Liver (tissue), 9 donors: ENCODE results near the gene ZNF232. TPM values are rescaled to one million over a fixed set of nuclear protein-coding genes. Genes with fewer than 3 reads are reported as not detected.
"Not testable (repeated sequence)": the region's sequence is repeated elsewhere in the genome, so short reads cannot be mapped to it uniquely, and the experiment has no call there.

Experiments used
- DNase-seq: peaks from one replicate; pipeline ENCODE4 v3.0.0-alpha.2; 2017; ENCODE audit warnings: low spot score
- H3K27ac ChIP-seq, 2 donors: one replicate each; pipeline ENCODE4 v1.7.0; 2013; ENCODE audit warnings: inconsistent platforms in 2 of 2, low read length in 2 of 2, control low read depth in 1 of 2, low read depth in 1 of 2, mild to moderate bottlenecking in 1 of 2
- H3K27me3 ChIP-seq, 4 donors: one replicate each; pipeline versions ENCODE4 v1.6.1 to v1.7.0; 2013; ENCODE audit warnings: low read length in 3 of 4, inconsistent platforms in 1 of 4, mild to moderate bottlenecking in 1 of 4, moderate library complexity in 1 of 4; ENCODE audit not compliant: control insufficient read depth in 4 of 4, insufficient read depth in 4 of 4
- H3K36me3 ChIP-seq, 4 donors: one replicate each; pipeline versions ENCODE4 v1.6.1 to v1.7.0; 2013; ENCODE audit warnings: low read length in 3 of 4, mild to moderate bottlenecking in 3 of 4, low read depth in 1 of 4, moderate library complexity in 1 of 4; ENCODE audit not compliant: control insufficient read depth in 4 of 4, insufficient read depth in 3 of 4
- H3K4me1 ChIP-seq, 4 donors: one replicate each; pipeline versions ENCODE4 v1.6.1 to v1.7.0; 2013; ENCODE audit warnings: low read length in 3 of 4, mild to moderate bottlenecking in 3 of 4, moderate library complexity in 1 of 4; ENCODE audit not compliant: control insufficient read depth in 4 of 4, insufficient read depth in 4 of 4
- H3K4me3 ChIP-seq, 3 donors: one replicate each; pipeline versions ENCODE4 v1.6.1 to v1.7.0; 2013; ENCODE audit warnings: low read length in 3 of 3, control low read depth in 1 of 3, low read depth in 1 of 3, mild to moderate bottlenecking in 1 of 3
- H3K9ac ChIP-seq, 2 donors: one replicate each; pipeline ENCODE4 v1.7.0; 2013; ENCODE audit warnings: low read length in 2 of 2, mild to moderate bottlenecking in 2 of 2, moderate library complexity in 2 of 2, control low read depth in 1 of 2, low read depth in 1 of 2
- H3K9me3 ChIP-seq, 4 donors: one replicate each; pipeline versions ENCODE4 v1.6.1 to v1.7.0; 2013; ENCODE audit warnings: low read length in 3 of 4; ENCODE audit not compliant: control insufficient read depth in 4 of 4
- CTCF ChIP-seq: fragments of 150-350 bp; IDR thresholded peaks from 2 replicates; pipeline ENCODE4 v1.5.1; 2017; ENCODE audit warnings: improper control_type of control experiment, low read depth, low read length; ENCODE audit not compliant: missing input control
- EGR1 ChIP-seq, 2 donors: IDR thresholded peaks; 2 replicates each; pipeline ENCODE4 v1.6.1; 2016 to 2018; ENCODE audit warnings: antibody characterized with exemption in 2 of 2, low read depth in 2 of 2
- GABPA ChIP-seq, 2 donors: IDR thresholded peaks in 1 of 2; conservative IDR thresholded peaks in 1 of 2; 2 replicates each; pipeline ENCODE4 v1.6.1; 2016; ENCODE audit warnings: antibody characterized with exemption in 2 of 2, mild to moderate bottlenecking in 1 of 2, moderate library complexity in 1 of 2
- HNF4G ChIP-seq: IDR thresholded peaks from 2 replicates; pipeline ENCODE4 v1.6.1; 2016; ENCODE audit warnings: antibody characterized with exemption
- RAD21 ChIP-seq, 2 donors: IDR thresholded peaks; 2 replicates each; pipeline ENCODE4 v1.6.1; 2016; ENCODE audit warnings: antibody characterized with exemption in 2 of 2, mild to moderate bottlenecking in 2 of 2
- REST ChIP-seq: IDR thresholded peaks from 2 replicates; pipeline ENCODE4 v1.6.1; 2016; ENCODE audit warnings: antibody characterized with exemption, mild to moderate bottlenecking
- RXRA ChIP-seq, 2 donors: IDR thresholded peaks; 2 replicates each; pipeline ENCODE4 v1.6.1; 2017 to 2018; ENCODE audit warnings: antibody characterized with exemption in 2 of 2, mild to moderate bottlenecking in 1 of 2
- TAF1 ChIP-seq: conservative IDR thresholded peaks from 2 replicates; pipeline ENCODE4 v1.6.1; 2016; ENCODE audit warnings: antibody characterized with exemption, mild to moderate bottlenecking
- ZBTB33 ChIP-seq: IDR thresholded peaks from 2 replicates; pipeline ENCODE4 v1.6.1; 2016; ENCODE audit warnings: antibody characterized with exemption
- WGBS: extraction: QIAGEN DNeasy Blood & Tissue Kit; methylation state at CpG from one replicate; pipeline ENCODE4 v1.1.7; 2013; 5-methylcytosine and 5-hydroxymethylcytosine counted together
- polyA plus RNA-seq, 2 donors: library from polyadenylated mRNA; stranded (reverse) in 1 of 2; unstranded in 1 of 2; fragments of 200-250 nt in 1 of 2; fragments of >200 nt in 1 of 2; fragmentation: Nextera tagmentation in 1 of 2; extraction: Ambion mirVana in 1 of 2; gene quantifications; one replicate each; pipeline versions ENCODE4 v1.2.1 to v1.2.3, GENCODE V29; 2013 to 2015
- total RNA-seq, 2 donors: library from RNA; depleted of rRNA; stranded (reverse); fragments of >200 nt; gene quantifications; one replicate each; pipeline ENCODE4 v1.2.3, GENCODE V29; 2014
- donor health status: healthy.
- donor health status: healthy.
- donor health status: healthy.
- donor health status: healthy.
- donor health status: healthy.

Gene ZNF232
- total and polyA plus RNA-seq, 4 donors = 2.5 to 4.0 (median 3.0) TPM

GRCh38 chr17:5135726-5136579 is 24.3 kb upstream of the ZNF232 start:
- 93% methylated on average over 14 of the region's 14 CpGs for WGBS

GRCh38 chr17:5135131-5135712 is 23.5 kb upstream of the ZNF232 start:
- H3K27me3 ChIP-seq, DNase-seq: not testable (repeated sequence)
- WGBS = 87% methylated on average over 8 of the region's 8 CpGs

More at GRCh38 chr17:5135726-5136579, 24.3 kb upstream of the ZNF232 start:
- Histone ChIP-seq H3K9me3 (no peaks in the 10 kb centered on the region), H3K27ac (no peak overlapping the region), H3K36me3 (no peaks in the 10 kb centered on the region), H3K27me3 (no peaks in the 10 kb centered on the region), H3K9ac (no peak overlapping the region), H3K4me3 (no peak overlapping the region), H3K4me1 (no peaks in the 10 kb centered on the region)
- no peak for TF ChIP-seq RXRA (IDR thresholded peaks at IDR 0.05)
- no peak for DNase-seq

GRCh38 chr17:5134571-5134970 is 22.9 kb upstream of the ZNF232 start:
- not testable (repeated sequence) for H3K36me3 ChIP-seq, DNase-seq, H3K9ac ChIP-seq, H3K9me3 ChIP-seq, H3K27me3 ChIP-seq, H3K4me1 ChIP-seq, H3K4me3 ChIP-seq, H3K27ac ChIP-seq
- 88% methylated on average over 11 of the region's 11 CpGs for WGBS

More at GRCh38 chr17:5135131-5135712, 23.5 kb upstream of the ZNF232 start:
- not testable (repeated sequence) for H3K27ac ChIP-seq, H3K4me3 ChIP-seq, H3K36me3 ChIP-seq, H3K9me3 ChIP-seq, H3K4me1 ChIP-seq, H3K9ac ChIP-seq

GRCh38 chr17:5133961-5134360 is 22.3 kb upstream of the ZNF232 start:
- not testable (repeated sequence) for H3K9ac ChIP-seq, H3K27ac ChIP-seq, H3K4me1 ChIP-seq, H3K9me3 ChIP-seq, H3K27me3 ChIP-seq, DNase-seq, H3K36me3 ChIP-seq, H3K4me3 ChIP-seq
- 88% methylated on average over 8 of the region's 8 CpGs for WGBS

- no peaks in the 10 kb centered on the region for H3K27me3 ChIP-seq
- 76% methylated on average over 8 of the region's 8 CpGs for WGBS
- no peaks in the 10 kb centered on the region for H3K36me3 ChIP-seq
- H3K27ac ChIP-seq = no peak overlapping the region
- no peak overlapping the region for H3K4me3 ChIP-seq
- H3K9me3 ChIP-seq = no peaks in the 10 kb centered on the region
- H3K4me1 ChIP-seq = no peaks in the 10 kb centered on the region
- no peak overlapping the region for H3K9ac ChIP-seq
- DNase-seq = no peak
- TF ChIP-seq REST = no peak
- no peak for TF ChIP-seq ZBTB33
- TF ChIP-seq HNF4G = no peak
- no peak for TF ChIP-seq RXRA (IDR thresholded peaks at IDR 0.05)
- no peak for TF ChIP-seq RAD21 (IDR thresholded peaks at IDR 0.05)
- TF ChIP-seq EGR1 (IDR thresholded peaks at IDR 0.05; ENCODE audit: low read depth in 2 of 2) = no peak
- no peak for TF ChIP-seq GABPA (IDR thresholded peaks at IDR 0.05 in 1 of 2, conservative IDR thresholded peaks at IDR 0.05 in 1 of 2)
- no peak for TF ChIP-seq CTCF
- TF ChIP-seq TAF1 = no peak
Observed at GRCh38 chr17:5133311-5133710, 21.6 kb upstream of the ZNF232 start.
